Panc1 (cell line): ENCODE results near the gene ACYP2. TPM values are rescaled to one million over a fixed set of nuclear protein-coding genes. Genes with fewer than 3 reads are reported as not detected.

Source experiments
- ATAC-seq: fragments of 200-7000 bp; cut with Tn5 transposase; 2 replicates; pipeline ENCODE4 v1.9.1; 2020; ENCODE audit warnings: mild to moderate bottlenecking, moderate library complexity
- BruUV-seq: library from RNA; stranded (reverse); fragments of 400-500 nt; replicated peaks from 2 replicates; lab custom pipeline; 2021; lab: Mats Ljungman, UMichigan
- CTCF ChIA-PET: fragments of 300-600 bp; sonication (Branson Sonifier 250); formaldehyde crosslinking; loops from one replicate; lab custom pipeline; 2022; ENCODE audit warnings: antibody characterized with exemption; lab: Charles Lee
- POLR2A ChIA-PET: fragments of 300-600 bp; sonication (Branson Sonifier 250); formaldehyde crosslinking; loops from one replicate; lab custom pipeline; 2022; ENCODE audit warnings: antibody characterized with exemption; lab: Charles Lee
- DNase-seq: peaks from one replicate; pipeline ENCODE4 v3.0.0-alpha.2; 2010; ENCODE audit warnings: low read depth, low spot score
- H3K27ac ChIP-seq: 2 replicates; pipeline ENCODE4 v1.5.1; 2011; ENCODE audit warnings: mild to moderate bottlenecking, low read length, inconsistent platforms
- H3K27me3 ChIP-seq: fragments of 200-500 bp; sonication (Bioruptor generic); 2 replicates; pipeline ENCODE4 v1.6.0; 2014; ENCODE audit warnings: low read length, inconsistent platforms; ENCODE audit not compliant: control insufficient read depth, insufficient read depth
- H3K36me3 ChIP-seq: fragments of 200-500 bp; sonication (Bioruptor generic); 2 replicates; pipeline ENCODE4 v1.5.1; 2014; ENCODE audit warnings: inconsistent platforms, mild to moderate bottlenecking, low read length, moderate library complexity; ENCODE audit not compliant: control insufficient read depth, insufficient read depth
- H3K4me1 ChIP-seq: 2 replicates; pipeline ENCODE4 v1.5.1; 2011; ENCODE audit warnings: inconsistent platforms, mild to moderate bottlenecking, low read length, moderate library complexity; ENCODE audit not compliant: control insufficient read depth, insufficient read depth
- H3K4me3 ChIP-seq, 2 experiments: 2 replicates each; pipeline ENCODE4 v1.5.1; 2011 to 2012; ENCODE audit warnings: low read depth in 2 of 2, low read length in 2 of 2, mild to moderate bottlenecking in 2 of 2, inconsistent platforms in 1 of 2, moderate library complexity in 1 of 2
- H3K9me3 ChIP-seq: fragments of 200-500 bp; sonication (Bioruptor generic); 2 replicates; pipeline ENCODE4 v1.5.1; 2014; ENCODE audit warnings: low read depth, mild to moderate bottlenecking, inconsistent platforms, low read length, moderate library complexity; ENCODE audit not compliant: control insufficient read depth, insufficient read depth
- CTCF ChIP-seq: fragments of 450-650 bp; IDR thresholded peaks from 2 replicates; pipeline ENCODE4 v1.5.1; 2017; ENCODE audit warnings: mild to moderate bottlenecking
- POLR2AphosphoS5 ChIP-seq: IDR thresholded peaks from 2 replicates; pipeline ENCODE4 v1.6.1; 2012; ENCODE audit warnings: mild to moderate bottlenecking, low read depth, low read length, moderate library complexity
- REST ChIP-seq, 2 experiments: IDR thresholded peaks; 2 replicates each; pipeline ENCODE4 v1.6.1; 2011 to 2012; ENCODE audit warnings: low read depth in 2 of 2, control low read depth in 1 of 2, low read length in 1 of 2, mild to moderate bottlenecking in 1 of 2, moderate library complexity in 1 of 2; ENCODE audit not compliant: insufficient read depth in 1 of 2
- SIN3A ChIP-seq: IDR thresholded peaks from 2 replicates; pipeline ENCODE4 v1.6.1; 2012; ENCODE audit warnings: low read depth, mild to moderate bottlenecking, low read length, moderate library complexity, borderline replicate concordance; ENCODE audit not compliant: insufficient read depth
- TCF7L2 ChIP-seq: IDR thresholded peaks from 2 replicates; pipeline ENCODE4 v1.6.1; 2011; ENCODE audit warnings: mild to moderate bottlenecking, low read depth, low read length, inconsistent platforms
- in situ Hi-C: cut with HindIII; loops from 2 replicates; pipeline ENCODE4 v1.10.0; 2016; ENCODE audit warnings: low sequenced_read_pairs, low pct_unique_long_range_greater_than_20kb
- intact Hi-C: fragments of 100-400 bp; cut with micrococcal nuclease; formaldehyde crosslinking; loops from one replicate; pipeline ENCODE4 v1.10.0; 2022; ENCODE audit not compliant: unreplicated experiment
- total RNA-seq: library from RNA; stranded (reverse); gene quantifications from one replicate; pipeline ENCODE4 v1.2.1, GENCODE V29; 2021; ENCODE audit not compliant: unreplicated experiment

ACYP2 gene
- total RNA-seq, 1 experiment from 2014 or later: 11.5 TPM

GRCh38 chr2:54271843-54272627 is 156.6 kb downstream of the ACYP2 start:
- in situ Hi-C loops (no loop called here), intact Hi-C loops (no loop called here)
- ChIA-PET CTCF (no interaction called here), POLR2A (no interaction called here)
- Histone ChIP-seq H3K4me1 (no peaks in the 10 kb centered on the region), H3K9me3 (no peaks in the 10 kb centered on the region), H3K27me3 (no peaks in the 10 kb centered on the region), H3K36me3 (no peaks in the 10 kb centered on the region), H3K4me3 (no peak overlapping the region), H3K27ac (no peak overlapping the region)
- TF ChIP-seq REST (IDR thresholded peaks at IDR 0.05; ENCODE audit: insufficient read depth in 1 of 2, low read depth in 2 of 2, low read length in 1 of 2) (no peak), POLR2AphosphoS5 (no peak), SIN3A (no peak), TCF7L2 (no peak), CTCF (no peak)
- BruUV-seq: no TSS peak
- ATAC-seq: no peak
- no peak for DNase-seq

- ChIA-PET CTCF (interaction anchor here (0.8 kb wide), 1 partner anchor 575 kb away, joined by 8 read pairs; no protein-coding TSS in a partner anchor), POLR2A (no interaction called here)
- no peaks in the 10 kb centered on the region for H3K4me1 ChIP-seq
- H3K27me3 ChIP-seq: no peaks in the 10 kb centered on the region
- no peak for DNase-seq
- H3K4me3 ChIP-seq: no peak overlapping the region
- H3K9me3 ChIP-seq: no peaks in the 10 kb centered on the region
- no TSS peak for BruUV-seq
- intact Hi-C loops: no loop called here
- peak overlapping the region; percentile 61; the same call in 1 of the 2 replicates for H3K27ac ChIP-seq
- in situ Hi-C loops: no loop called here
- no peaks in the 10 kb centered on the region for H3K36me3 ChIP-seq
- TF ChIP-seq REST (IDR thresholded peaks at IDR 0.05; ENCODE audit: insufficient read depth in 1 of 2, low read depth in 2 of 2, low read length in 1 of 2) (no peak), SIN3A (no peak), CTCF (no peak), TCF7L2 (no peak), POLR2AphosphoS5 (no peak)
- no peak for ATAC-seq
Measured at GRCh38 chr2:54274781-54275242, 159.4 kb downstream of the ACYP2 start.
